Epithelial cell of esophagus (primary cell): Measurements from ENCODE around the gene TPST2.

Source experiments
- DNase-seq: peaks from one replicate; pipeline ENCODE4 v3.0.0; 2010; ENCODE audit warnings: low read depth
- H3K4me3 ChIP-seq: 2 replicates; pipeline ENCODE4 v1.5.1; 2011; ENCODE audit warnings: mild to moderate bottlenecking, low read length, control low read depth
- CTCF ChIP-seq: IDR thresholded peaks from 2 replicates; pipeline ENCODE4 v1.5.1; 2011; ENCODE audit warnings: low read depth, mild to moderate bottlenecking, low read length, control low read depth, inconsistent platforms; ENCODE audit not compliant: insufficient read depth; ENCODE audit errors: missing control alignments

The TPST2 gene

GRCh38 chr22:26503758-26504157 is 86.2 kb downstream of the TPST2 start:
- no peak overlapping the region for H3K4me3 ChIP-seq
- DNase-seq: no peak
- no peak for TF ChIP-seq CTCF

GRCh38 chr22:26502688-26503561 is 87.0 kb downstream of the TPST2 start:
- peak; percentile 71 for TF ChIP-seq CTCF
- peak; percentile 53 for DNase-seq
- no peak overlapping the region for H3K4me3 ChIP-seq

GRCh38 chr22:26501996-26502395 is 87.9 kb downstream of the TPST2 start:
- TF ChIP-seq CTCF: no peak
- no peak overlapping the region for H3K4me3 ChIP-seq
- no peak for DNase-seq

- no peak overlapping the region for H3K4me3 ChIP-seq
- no peak for TF ChIP-seq CTCF
- no peak for DNase-seq
These were observed 90.7 kb downstream of the TPST2 start for GRCh38 chr22:26499188-26499703.

GRCh38 chr22:26496456-26496855 is 93.5 kb downstream of the TPST2 start:
- no peak for DNase-seq
- TF ChIP-seq CTCF: no peak
- H3K4me3 ChIP-seq: no peak overlapping the region

- DNase-seq: no peak
- H3K4me3 ChIP-seq: no peak overlapping the region
- TF ChIP-seq CTCF: no peak
These were observed 95.4 kb downstream of the TPST2 start for GRCh38 chr22:26494506-26494905.

GRCh38 chr22:26492220-26492619 is 97.7 kb downstream of the TPST2 start:
- no peak overlapping the region for H3K4me3 ChIP-seq
- no peak for TF ChIP-seq CTCF
- DNase-seq: peak; percentile 39
